Measurements from ENCODE around the gene PACRG. TPM values are rescaled to one million over a fixed set of nuclear protein-coding genes. Genes with fewer than 3 reads are reported as not detected.
A peak's percentile ranks its signal among the peaks of the same experiment; 100 is the strongest.

PACRG gene
- total RNA-seq, 4 donors from 2014 or later = 0.29 to 1.6 (median 0.61) TPM

DNA sequence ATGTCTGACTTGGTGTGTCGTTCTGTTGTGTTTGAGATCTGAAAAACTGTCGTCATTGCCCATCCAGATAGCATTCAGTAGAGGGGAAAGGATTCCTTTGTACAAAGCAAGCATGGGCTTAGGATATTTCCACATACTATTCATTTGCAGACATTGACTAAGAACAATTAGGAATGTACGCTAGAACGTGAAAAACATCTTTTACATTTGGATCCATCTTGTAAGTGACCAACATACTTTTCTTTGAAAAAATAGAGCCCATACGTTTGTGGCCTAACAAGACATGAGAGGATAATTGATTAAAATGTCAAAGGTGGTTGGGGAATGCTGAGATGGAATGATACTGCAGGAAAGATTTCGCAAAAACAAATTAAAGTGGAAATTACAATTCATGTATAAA, 461.0 kb downstream of the PACRG start:
- no peaks in the 10 kb centered on the region for H3K9me3 ChIP-seq
- H3K4me3 ChIP-seq = no peak overlapping the region
- H3K27me3 ChIP-seq = no peaks in the 10 kb centered on the region
- no peaks in the 10 kb centered on the region for H3K36me3 ChIP-seq
- ATAC-seq (no peak), DNase-seq (no peak)
- no peak overlapping the region for H3K27ac ChIP-seq
- peaks cover 3 to 20% of the 10 kb centered on the region in 2 donors for H3K4me1 ChIP-seq
- in situ Hi-C loops (cut with MboI; ENCODE audit: low sequenced_read_pairs in 4 of 4) = loop anchor here (10.0 to 25.0 kb wide), 5 partner anchors 216 to 926 kb away; no protein-coding TSS in a partner anchor
- TF ChIP-seq POLR2A (IDR thresholded peaks at IDR 0.05) = no peak
- TF ChIP-seq, protein P1, sequence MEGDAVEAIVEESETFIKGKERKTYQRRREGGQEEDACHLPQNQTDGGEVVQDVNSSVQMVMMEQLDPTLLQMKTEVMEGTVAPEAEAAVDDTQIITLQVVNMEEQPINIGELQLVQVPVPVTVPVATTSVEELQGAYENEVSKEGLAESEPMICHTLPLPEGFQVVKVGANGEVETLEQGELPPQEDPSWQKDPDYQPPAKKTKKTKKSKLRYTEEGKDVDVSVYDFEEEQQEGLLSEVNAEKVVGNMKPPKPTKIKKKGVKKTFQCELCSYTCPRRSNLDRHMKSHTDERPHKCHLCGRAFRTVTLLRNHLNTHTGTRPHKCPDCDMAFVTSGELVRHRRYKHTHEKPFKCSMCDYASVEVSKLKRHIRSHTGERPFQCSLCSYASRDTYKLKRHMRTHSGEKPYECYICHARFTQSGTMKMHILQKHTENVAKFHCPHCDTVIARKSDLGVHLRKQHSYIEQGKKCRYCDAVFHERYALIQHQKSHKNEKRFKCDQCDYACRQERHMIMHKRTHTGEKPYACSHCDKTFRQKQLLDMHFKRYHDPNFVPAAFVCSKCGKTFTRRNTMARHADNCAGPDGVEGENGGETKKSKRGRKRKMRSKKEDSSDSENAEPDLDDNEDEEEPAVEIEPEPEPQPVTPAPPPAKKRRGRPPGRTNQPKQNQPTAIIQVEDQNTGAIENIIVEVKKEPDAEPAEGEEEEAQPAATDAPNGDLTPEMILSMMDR (IDR thresholded peaks at IDR 0.05 in 4 of 5, conservative IDR thresholded peaks at IDR 0.05 in 1 of 5) = no peak
- intact Hi-C loops (cut with DNase I; ENCODE audit: low total_unique reads) = loop anchor here (10.0 kb wide), 2 partner anchors 96 to 396 kb away; no protein-coding TSS in a partner anchor

DNA sequence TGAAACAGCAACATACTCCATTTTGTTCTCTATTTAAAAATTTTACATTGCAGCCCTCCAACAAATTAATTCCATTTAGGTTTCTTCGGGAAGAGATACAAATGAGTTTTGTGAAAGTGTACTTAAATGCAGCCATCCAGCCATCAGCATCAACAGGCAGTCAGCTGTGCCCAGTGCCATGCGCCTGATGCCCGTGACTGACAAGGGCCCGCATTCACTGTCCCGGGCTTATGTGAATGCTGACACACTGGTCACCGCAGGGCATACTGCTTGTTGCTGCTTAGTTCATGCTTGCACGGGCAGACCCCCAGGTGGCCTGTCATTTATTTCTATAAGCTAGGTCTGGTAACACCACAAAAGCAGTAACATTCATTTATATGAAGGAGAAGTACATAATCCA, 461.8 kb downstream of the PACRG start:
- no peak overlapping the region for H3K4me3 ChIP-seq

DNA sequence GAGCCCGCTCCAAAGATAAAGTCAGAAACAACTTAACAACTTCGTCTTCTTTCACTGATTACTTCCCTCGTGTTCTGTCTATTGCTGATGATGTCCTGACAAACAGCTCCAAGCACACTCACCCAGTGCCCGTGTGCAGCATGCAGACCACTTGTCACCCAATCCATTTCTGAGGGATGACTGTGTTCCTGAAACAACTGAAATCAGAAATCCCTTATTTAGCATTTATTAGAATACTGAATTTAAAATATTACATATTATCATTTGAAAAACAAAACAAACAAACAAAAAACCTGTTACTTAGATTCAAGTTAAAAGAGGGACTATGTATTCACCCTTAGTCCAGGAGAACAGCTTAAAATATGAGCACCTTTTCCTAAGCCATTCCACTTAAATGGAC, 463.0 kb downstream of the PACRG start:
- Histone ChIP-seq H3K4me1 (peaks cover 0 to 12% of the 10 kb centered on the region in 2 donors), H3K4me3 (no peak overlapping the region), H3K27me3 (no peaks in the 10 kb centered on the region), H3K36me3 (no peaks in the 10 kb centered on the region), H3K27ac (no peak overlapping the region), H3K9me3 (no peaks in the 10 kb centered on the region)
- no peak for TF ChIP-seq POLR2A (IDR thresholded peaks at IDR 0.05)
- TF ChIP-seq, protein P1 (IDR thresholded peaks at IDR 0.05 in 4 of 5, conservative IDR thresholded peaks at IDR 0.05 in 1 of 5) = no peak
- no peak for ATAC-seq
- intact Hi-C loops (cut with DNase I; ENCODE audit: low total_unique reads) = no loop called here
- no peak for DNase-seq
- in situ Hi-C loops (cut with MboI; ENCODE audit: low sequenced_read_pairs in 4 of 4) = loop anchor here in 1 of 4 donors (25.0 kb wide), 1 partner anchor 372 kb away; no protein-coding TSS in a partner anchor

More for the DNA sequence above, 461.8 kb downstream of the PACRG start:
- Histone ChIP-seq H3K27me3 (no peaks in the 10 kb centered on the region), H3K9me3 (no peaks in the 10 kb centered on the region), H3K4me1 (peaks cover 0 to 12% of the 10 kb centered on the region in 2 donors), H3K27ac (no peak overlapping the region), H3K36me3 (no peaks in the 10 kb centered on the region)
- in situ Hi-C loops (cut with MboI; ENCODE audit: low sequenced_read_pairs in 4 of 4) = loop anchor here (10.0 to 25.0 kb wide), 5 partner anchors 215 to 925 kb away; no protein-coding TSS in a partner anchor
- no peak for DNase-seq
- no peak for ATAC-seq
- TF ChIP-seq POLR2A (IDR thresholded peaks at IDR 0.05) = no peak
- TF ChIP-seq, protein P1 (IDR thresholded peaks at IDR 0.05 in 4 of 5, conservative IDR thresholded peaks at IDR 0.05 in 1 of 5) = no peak
- intact Hi-C loops (cut with DNase I; ENCODE audit: low total_unique reads) = loop anchor here (10.0 kb wide), 2 partner anchors 95 to 395 kb away; no protein-coding TSS in a partner anchor

DNA sequence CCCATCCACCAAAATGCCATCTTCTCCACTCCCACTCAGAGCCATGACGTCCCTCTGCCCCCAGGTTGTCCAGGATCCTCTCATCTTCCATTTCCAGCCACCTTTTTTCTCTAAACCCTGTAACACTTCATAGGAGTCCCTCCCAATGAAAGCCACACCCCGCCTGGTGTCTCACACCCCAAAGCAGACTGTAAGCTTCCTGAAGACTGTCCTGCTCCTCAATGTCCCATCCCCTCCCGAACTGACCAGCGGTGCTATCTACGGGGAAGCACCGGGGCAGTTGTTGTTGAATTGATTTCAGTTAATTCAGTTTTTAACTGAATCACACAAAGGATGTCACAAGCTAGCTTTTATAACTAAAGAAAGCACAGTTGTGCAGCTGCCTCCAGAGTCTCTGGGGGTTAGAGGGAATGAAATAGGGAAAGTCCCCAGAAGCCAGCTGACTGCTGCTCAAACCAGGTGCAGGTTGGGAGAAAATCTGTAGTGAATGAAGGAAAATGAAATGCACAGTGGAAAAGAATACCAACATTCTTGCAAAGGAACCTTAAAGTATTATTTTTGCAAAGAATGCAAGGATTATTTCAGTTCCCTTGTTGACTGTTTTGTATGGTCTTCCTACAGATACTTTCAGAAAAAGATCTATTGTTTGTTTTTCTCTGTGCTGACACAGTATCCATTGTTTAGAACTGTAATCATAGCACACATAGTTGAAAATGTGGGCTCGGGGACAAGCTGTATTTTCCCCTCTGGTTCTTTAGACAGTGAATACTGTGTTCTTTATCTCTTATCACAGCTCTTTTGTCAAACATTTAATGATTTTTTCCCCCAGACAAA, 464.1 kb downstream of the PACRG start:
- Histone ChIP-seq H3K27ac (no peak overlapping the region), H3K27me3 (no peaks in the 10 kb centered on the region), H3K4me1 (peaks cover 0 to 12% of the 10 kb centered on the region in 2 donors), H3K4me3 (no peak overlapping the region), H3K36me3 (no peaks in the 10 kb centered on the region), H3K9me3 (no peaks in the 10 kb centered on the region)
- DNase-seq = no peak
- in situ Hi-C loops (cut with MboI; ENCODE audit: low sequenced_read_pairs in 4 of 4) = loop anchor here in 1 of 4 donors (25.0 kb wide), 1 partner anchor 370 kb away; no protein-coding TSS in a partner anchor
- intact Hi-C loops (cut with DNase I; ENCODE audit: low total_unique reads) = no loop called here
- peak in 1 of 2 donors; percentile 44 for ATAC-seq
- TF ChIP-seq, protein P1 (IDR thresholded peaks at IDR 0.05 in 4 of 5, conservative IDR thresholded peaks at IDR 0.05 in 1 of 5) = no peak
- no peak for TF ChIP-seq POLR2A (IDR thresholded peaks at IDR 0.05)

All from gastrocnemius medialis (tissue), 4 donors.